GM15510 (cell line): ENCODE data around the gene DPH2.

Experiments used
- POLR2A ChIP-seq: IDR thresholded peaks from 3 replicates; pipeline ENCODE4 v1.6.1; 2011; ENCODE audit warnings: borderline replicate concordance; ENCODE audit not compliant: insufficient read length; ENCODE audit errors: extremely low read depth

The DPH2 gene

GRCh38 chr1:43994794-43995790 is 25.3 kb downstream of the DPH2 start:
- no peak for TF ChIP-seq POLR2A

GRCh38 chr1:43995984-43996732 is 26.3 kb downstream of the DPH2 start:
- no peak for TF ChIP-seq POLR2A

GRCh38 chr1:43996733-43997115 is 26.9 kb downstream of the DPH2 start:
- TF ChIP-seq POLR2A: no peak

- no peak for TF ChIP-seq POLR2A
These were observed 27.6 kb downstream of the DPH2 start for GRCh38 chr1:43997295-43997999.

GRCh38 chr1:43998000-43998378 is 28.2 kb downstream of the DPH2 start:
- no peak for TF ChIP-seq POLR2A

- TF ChIP-seq POLR2A: no peak
These were observed 29.6 kb downstream of the DPH2 start for GRCh38 chr1:43999455-43999854.

GRCh38 chr1:44000122-44000665 is 30.4 kb downstream of the DPH2 start:
- no peak for TF ChIP-seq POLR2A

GRCh38 chr1:44002165-44002564 is 32.4 kb downstream of the DPH2 start:
- TF ChIP-seq POLR2A: no peak

- TF ChIP-seq POLR2A: no peak
These were observed 32.9 kb downstream of the DPH2 start for GRCh38 chr1:44002606-44003157.

- TF ChIP-seq POLR2A: no peak
These were observed 38.4 kb downstream of the DPH2 start for GRCh38 chr1:44008259-44008658.

GRCh38 chr1:44010935-44011471 is 41.2 kb downstream of the DPH2 start:
- no peak for TF ChIP-seq POLR2A

GRCh38 chr1:44012404-44012803 is 42.6 kb downstream of the DPH2 start:
- TF ChIP-seq POLR2A: no peak

GRCh38 chr1:44012941-44013609 is 43.3 kb downstream of the DPH2 start:
- no peak for TF ChIP-seq POLR2A

- TF ChIP-seq POLR2A: no peak
These were observed 44.1 kb downstream of the DPH2 start for GRCh38 chr1:44013949-44014348.

- no peak for TF ChIP-seq POLR2A
These were observed 44.7 kb downstream of the DPH2 start for GRCh38 chr1:44014365-44015104.
